SW480 (cell line): ENCODE measurements around the gene NPIPB4.
A peak's percentile ranks its signal among the peaks of the same experiment; 100 is the strongest.
"Not testable (repeated sequence)": the region's sequence is repeated elsewhere in the genome, so short reads cannot be mapped to it uniquely, and the experiment has no call there.

Experiments used
- DNase-seq: peaks from one replicate; pipeline ENCODE4 v3.0.0-alpha.2; 2016; ENCODE audit warnings: low spot score

Gene NPIPB4

DNA sequence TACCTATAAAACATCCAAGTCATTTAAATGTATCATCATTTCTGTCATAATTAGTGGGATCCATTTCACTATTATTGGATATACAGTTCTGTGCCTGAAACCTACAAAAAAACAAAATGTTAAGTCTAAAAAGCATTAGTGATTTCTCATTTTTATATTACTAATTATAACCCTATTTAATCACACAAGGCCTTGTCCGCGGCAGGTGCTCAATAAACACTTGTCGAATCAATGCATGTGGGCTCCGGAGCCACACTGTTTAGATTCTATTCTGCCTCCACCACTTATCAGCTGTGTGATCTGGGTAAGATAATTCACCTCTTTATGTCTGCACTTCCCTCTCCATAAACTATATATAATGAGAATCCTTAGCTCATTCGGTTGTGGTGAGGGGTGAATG lies at the start of gene NPIPB4:
Gene NPIPB4, minus strand, starts transcription at position 101 of the 400 bp plus-strand sequence. CDS start 378 bp downstream, outside the sequence.
- DNase-seq, result not testable (repeated sequence)

DNA sequence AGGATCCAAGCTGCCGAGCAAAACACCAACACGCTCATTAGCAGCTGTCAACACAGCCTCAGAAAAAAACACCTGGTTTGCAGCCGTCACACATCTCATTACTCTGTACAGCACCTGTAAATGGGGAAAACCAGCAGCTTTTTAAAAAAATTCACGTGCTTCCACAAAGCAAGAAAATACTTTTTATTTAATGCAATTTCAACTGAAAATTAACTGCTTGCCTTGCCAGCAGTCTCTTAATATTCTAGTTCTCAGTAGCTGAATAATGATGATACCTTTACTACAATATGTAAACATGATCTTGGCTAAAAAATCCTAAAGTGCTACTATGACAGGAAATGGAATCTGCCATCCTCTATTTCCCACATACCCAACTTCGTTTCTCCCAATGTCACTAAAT lies 41.4 kb upstream of the NPIPB4 start:
- DNase-seq, result not testable (repeated sequence)

DNA sequence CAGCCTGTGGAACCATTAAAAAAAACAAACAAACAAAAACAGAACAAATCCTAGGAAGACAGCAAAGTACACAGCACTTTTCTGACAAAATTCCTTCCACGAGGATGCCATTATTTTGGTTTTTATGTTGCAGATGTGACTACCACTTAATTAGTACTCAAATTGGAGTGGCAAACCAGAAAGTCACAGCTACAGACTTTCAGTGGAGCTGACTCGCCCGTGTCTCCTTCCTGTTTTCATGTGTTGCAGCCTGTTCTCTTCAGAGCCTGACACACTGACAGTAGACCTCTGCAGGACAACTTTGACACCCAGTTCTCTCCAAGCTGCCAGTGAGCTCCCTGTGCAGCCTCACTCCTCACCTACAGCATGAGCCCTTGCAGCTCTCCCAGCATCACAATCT lies 24.4 kb upstream of the NPIPB4 start:
- not testable (repeated sequence) for DNase-seq

DNA sequence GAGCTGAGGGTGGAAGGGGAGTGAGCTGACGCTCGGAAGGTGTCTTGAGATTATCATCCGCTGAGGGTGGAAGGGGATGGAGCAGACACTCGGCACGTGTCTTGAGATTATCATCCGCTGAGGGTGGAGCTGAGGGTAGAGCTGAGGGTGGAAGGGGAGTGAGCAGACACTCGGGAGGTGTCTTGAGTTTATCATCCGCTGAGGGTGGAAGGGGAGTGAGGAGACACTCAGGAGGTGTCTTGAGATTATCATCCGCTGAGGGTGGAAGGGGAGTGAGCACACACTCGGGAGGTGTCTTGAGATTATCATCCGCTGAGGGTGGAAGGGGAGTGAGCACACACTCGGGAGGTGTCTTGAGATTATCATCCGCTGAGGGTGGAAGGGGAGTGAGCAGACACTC lies 20.4 kb downstream of the NPIPB4 start:
- DNase-seq, result not testable (repeated sequence)

DNA sequence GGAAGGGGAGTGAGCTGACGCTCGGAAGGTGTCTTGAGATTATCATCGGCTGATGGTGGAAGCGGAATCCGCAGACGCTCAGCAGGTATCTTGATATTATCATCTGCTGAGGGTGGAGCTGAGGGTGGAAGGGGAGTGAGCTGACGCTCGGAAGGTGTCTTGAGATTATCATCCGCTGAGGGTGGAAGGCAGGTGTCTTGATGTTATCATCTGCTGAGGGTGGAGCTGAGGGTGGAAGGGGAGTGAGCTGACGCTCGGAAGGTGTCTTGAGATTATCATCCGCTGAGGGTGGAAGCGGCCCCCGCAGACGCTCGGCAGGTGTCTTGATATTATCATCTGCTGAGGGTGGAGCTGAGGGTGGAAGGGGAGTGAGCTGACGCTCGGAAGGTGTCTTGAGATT lies 21.2 kb downstream of the NPIPB4 start:
- not testable (repeated sequence) for DNase-seq

DNA sequence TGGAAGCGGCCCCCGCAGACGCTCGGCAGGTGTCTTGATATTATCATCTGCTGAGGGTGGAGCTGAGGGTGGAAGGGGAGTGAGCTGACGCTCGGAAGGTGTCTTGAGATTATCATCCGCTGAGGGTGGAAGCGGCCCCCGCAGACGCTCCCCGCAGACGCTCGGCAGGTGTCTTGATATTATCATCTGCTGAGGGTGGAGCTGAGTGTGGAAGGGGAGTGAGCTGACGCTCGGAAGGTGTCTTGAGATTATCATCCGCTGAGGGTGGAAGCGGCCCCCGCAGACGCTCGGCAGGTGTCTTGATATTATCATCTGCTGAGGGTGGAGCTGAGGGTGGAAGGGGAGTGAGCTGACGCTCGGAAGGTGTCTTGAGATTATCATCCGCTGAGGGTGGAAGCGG lies 21.8 kb downstream of the NPIPB4 start:
- DNase-seq, result not testable (repeated sequence)

DNA sequence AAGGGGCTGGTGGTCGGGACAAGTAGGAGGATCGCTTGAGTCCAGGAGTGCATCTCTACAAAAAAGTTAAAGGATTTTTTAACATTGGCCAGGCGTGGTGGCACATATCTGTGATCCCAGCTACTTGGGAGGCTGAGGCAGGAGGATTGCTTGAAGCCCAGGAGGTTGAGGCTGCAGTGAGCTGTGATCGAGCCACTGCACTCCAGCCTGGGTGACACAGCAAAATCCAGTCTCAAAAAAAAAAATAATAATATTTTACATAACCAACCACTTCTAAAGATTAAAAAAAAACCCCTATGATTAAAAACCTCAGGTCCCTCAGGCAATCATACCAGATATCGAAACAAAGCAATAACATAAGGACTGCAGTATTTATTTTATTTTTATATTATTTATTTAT lies 23.3 kb downstream of the NPIPB4 start:
- not testable (repeated sequence) for DNase-seq

DNA sequence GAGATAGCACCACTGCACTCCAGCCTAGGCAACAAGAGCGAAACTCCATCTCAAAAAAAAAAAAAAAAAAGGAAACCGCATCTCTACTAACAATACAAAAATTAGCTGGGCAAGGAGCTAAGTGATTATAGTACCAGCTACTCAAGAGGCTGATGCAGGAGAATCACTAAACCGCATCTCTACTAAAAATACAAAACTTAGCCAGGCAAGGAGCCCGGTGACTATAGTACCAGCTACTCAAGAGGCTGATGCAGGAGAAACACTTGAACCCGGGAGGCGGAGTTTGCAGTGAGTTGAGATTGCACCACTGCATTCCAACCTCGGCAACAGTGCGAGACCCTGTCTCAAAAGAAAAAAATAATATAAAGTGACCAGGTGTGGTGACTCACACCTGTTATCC lies 27.6 kb downstream of the NPIPB4 start:
- not testable (repeated sequence) for DNase-seq

DNA sequence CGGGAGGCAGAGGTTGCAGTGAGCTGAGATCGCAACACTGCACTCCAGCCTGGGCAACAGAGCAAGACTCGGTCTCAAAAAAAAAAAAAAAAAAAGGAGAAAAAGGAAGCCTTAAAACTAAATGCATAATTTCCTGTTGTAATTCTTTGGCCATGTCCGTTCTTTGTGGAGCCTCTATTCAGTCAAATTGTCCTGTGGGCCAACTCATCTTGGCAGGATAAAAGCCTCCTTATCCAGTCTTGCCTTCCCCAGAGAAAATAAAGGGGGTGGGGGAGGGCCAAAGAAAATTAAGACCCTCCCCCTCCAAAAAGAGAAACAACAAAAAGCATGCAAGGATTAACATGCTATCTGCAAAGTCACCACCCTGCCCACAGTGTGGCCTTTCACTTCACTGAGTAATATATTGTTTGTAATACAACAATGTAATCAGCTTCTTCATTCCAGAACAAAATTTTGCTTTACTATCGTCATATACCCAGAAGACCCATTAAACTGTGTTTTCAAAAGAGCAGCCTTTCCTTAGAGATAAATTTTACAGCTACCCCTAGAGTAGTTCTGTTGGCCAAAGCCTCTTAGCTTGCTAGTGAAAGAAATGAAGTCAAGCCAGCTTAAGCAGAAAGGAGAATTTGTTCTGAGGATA lies 31.4 kb downstream of the NPIPB4 start:
- not testable (repeated sequence) for DNase-seq

DNA sequence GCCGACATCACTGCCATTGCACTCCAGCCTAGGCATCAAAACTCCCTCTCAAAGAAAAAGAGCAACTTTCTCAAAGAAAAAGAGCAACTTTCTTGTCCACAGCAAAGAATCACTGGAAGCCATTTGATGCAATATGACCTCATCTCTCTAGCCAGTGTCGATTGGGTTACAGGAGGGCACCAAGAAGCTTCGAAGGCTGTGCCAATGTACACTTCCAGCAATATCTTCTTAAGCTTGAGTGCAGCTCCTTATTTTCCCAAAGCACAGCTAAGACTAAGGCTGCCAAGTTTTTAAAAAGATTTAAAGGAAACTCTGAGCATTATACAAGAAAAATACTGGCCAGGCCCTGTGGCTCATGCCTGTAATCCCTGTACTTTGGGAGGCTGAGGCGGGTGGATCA lies 32.0 kb downstream of the NPIPB4 start:
- not testable (repeated sequence) for DNase-seq

DNA sequence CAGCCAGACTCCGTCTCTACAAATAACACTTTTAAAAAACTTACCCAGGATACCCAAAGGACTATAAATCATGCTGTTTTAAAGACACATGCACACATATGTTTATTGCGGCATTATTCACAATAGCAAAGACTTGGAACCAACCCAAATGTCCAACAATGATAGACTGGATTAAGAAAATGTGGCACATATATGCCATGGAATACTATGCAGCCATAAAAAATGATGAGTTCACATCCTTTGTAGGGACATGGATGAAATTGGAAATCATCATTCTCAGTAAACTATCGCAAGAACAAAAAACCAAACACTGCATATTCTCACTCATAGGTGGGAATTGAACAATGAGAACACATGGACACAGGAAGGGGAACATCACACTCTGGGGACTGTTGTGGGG lies 34.3 kb downstream of the NPIPB4 start:
- not testable (repeated sequence) for DNase-seq

DNA sequence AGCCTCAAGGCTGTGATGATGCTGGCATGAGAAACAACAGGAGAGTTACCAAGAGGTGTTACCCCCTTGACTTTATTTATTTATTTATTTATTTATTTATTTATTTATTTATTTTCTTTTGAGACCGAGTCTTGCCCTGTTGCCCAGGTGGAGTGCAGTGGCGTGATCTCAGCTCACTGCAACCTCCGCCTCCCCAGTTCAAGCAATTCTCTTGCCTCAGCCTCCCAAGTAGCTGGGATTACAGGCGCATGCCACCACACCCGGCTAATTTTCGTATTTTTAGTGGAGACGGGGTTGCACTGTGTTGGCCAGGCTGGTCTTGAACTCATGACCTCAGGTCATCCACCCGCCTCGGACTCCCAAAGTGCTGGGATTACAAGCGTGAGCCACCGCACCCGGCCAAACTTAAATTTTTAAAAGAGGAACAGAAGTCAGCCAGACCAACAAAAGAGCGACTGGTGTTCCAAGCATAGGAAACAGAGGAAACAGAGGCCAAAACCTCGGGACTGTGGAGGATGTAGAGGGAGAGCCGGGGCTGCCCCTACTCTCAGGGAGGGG lies 36.6 kb downstream of the NPIPB4 start:
- DNase-seq, result peak; percentile 5

DNA sequence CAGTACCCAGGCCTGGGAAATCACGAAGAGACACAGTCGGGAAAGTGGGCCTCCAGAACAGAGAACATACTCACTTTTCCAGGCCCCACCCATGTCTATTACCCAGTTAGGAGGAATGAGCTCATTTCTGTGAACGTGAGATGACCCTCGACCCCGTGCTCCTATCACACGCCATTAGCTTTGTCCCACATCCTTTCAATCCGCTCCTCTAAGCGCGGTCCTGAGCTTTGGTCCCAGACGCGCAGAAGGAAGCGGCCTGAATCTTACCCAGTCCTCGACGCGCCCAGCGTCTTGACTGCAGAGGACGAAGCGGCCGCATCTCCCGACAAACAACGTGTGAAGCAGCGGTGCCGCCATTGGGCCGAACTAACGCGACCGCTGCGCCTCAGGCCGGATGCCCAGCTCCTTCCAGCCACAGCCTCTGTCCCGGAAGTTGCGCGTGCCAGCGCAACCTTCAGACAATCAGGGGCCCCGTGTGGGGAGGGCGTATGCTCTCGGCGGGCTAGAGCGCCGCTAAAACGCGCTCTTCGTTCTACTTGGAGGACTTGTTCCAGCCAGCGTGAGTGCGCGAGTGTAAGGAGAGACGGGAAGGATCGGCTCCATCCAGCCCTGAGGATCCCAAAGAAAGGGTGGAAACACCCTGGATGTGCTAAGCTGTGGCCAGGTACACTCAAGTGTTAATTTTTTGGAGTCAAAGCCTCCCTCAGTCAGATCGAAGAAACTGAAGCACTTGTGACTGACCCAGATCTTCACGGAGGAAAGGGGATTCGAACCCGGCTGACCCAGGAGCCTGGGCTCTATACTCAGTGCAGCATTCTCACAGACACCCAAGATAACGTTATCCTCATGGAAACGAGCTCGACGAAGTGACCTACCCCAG lies 37.3 kb downstream of the NPIPB4 start:
- DNase-seq, result peak; percentile 82

DNA sequence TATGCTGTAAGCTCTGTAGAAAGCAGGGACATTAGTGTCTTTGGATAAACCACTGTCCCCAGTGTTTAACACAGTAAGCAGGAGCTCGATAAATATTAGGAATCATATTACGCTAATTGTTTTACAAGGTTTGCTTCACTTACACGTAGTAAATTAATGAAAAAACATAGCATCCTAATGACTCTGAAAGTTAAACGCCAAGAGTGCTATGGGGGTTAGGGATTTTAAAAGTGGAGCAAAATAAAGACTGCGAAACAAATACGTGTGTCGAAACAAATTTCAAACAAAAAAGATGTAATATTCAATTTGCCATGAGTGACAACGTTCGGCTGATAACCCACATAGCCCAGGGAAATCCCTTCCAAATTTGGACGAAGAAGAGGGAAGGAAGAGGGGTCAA lies 37.9 kb downstream of the NPIPB4 start:
- DNase-seq, result not testable (repeated sequence)

DNA sequence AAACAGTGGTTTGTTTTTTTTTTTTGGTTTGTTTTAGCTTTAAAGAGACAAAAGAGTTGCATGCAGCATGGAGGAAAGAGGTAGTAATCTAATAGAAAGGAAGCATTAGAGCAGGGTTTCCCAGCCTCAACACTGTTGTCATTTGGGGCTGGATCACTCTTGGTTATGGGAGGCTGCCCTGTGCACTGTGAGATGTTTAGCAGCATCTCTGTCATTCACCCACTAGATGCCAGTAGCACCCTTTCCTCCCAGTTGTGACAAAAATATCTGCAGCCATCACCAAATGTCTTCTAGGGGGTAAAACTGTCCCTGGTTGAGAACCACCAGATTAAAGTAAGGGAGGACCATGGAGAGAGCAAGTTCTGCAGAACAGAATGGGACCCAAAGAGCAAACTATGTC lies 40.5 kb downstream of the NPIPB4 start:
- DNase-seq, result not testable (repeated sequence)

DNA sequence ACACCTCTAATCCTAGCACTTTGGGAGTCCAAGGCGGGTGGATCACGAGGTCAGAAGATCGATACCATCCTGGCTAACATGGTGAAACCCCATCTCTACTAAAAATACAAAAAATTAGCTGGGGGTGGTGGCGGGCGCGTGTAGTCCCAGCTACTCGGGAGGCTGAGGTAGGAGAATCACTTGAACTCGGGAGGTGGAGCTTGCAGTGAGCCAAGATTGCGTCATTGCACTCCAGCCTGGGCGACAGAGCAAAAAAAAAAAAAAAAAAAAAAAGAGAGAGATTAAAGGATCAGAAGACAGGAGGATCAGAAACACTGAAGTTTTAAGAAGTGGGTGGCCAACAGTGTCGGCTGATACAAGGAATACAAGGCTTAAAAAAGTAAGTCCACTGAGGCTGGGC lies 41.9 kb downstream of the NPIPB4 start:
- not testable (repeated sequence) for DNase-seq

DNA sequence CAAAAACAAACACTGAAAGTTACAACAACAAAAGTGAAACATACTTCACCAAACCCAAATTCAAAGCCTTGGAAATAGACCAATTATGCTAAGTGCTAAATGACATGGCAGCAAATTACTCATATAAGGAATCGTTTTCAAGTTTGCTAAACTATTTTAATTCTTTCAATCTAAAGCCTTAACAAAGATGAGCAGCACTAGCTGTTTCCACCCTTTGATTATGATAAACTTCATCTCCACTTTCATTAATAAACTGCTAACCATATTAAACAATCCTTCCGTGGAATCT lies 55.2 kb downstream of the NPIPB4 start:
- DNase-seq, result not testable (repeated sequence)

DNA sequence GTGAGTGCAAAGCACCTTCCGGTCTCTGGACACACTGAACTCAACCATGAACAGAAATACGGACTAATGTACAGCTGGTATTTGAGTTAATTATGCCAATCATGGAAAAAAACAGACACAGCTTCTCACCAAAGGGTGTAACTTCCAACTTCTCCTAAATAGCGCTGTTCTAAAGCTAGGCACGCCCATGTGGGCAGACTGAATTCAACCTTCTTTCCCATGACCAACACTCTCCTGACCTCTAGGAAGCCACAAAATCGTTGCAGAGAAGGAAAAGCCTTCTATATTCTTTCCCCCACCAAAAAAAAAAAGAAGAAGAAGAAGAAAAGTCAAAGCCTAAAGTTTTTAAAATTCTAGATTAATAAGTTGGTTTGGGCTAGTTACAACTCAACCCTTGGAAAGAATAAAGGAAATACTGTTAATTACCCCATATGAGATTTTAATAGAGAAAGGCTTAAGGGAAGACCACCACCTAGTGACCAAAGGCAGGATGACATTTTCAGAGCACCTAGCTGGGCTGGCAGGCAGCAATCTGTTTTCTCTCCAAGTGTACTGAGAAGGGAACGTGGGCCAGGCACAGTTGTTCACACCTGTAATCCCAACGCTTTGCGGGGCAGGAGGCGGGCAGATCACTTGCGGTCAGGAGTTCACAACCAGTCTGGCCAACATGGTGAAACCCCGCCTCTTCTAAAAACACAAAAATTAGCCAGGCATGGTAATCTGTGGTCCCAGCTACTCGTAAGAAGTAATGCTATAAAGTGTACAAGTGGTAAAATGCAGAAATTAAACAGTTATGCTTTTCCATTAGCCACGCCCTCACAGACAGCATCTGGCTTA lies 55.8 kb downstream of the NPIPB4 start:
- peak; percentile 26 for DNase-seq

DNA sequence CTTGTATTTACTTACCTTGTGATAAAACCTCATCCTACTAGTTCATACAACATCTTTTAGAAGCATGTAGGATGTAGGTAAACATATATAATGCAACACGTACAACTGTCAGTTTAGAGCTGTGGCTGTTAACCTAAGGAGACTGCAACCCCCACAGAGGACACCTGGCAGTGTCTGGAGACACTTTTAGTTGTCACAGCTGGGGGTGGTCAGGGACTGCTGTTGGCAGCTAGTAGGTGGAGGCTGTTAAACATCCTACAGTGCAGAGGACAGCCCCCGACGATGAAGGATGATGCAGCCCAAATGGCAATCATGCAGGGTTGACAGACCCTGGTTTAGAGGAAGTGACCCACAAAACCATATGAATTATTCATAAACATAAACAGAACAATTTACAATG lies 59.0 kb downstream of the NPIPB4 start:
- not testable (repeated sequence) for DNase-seq

DNA sequence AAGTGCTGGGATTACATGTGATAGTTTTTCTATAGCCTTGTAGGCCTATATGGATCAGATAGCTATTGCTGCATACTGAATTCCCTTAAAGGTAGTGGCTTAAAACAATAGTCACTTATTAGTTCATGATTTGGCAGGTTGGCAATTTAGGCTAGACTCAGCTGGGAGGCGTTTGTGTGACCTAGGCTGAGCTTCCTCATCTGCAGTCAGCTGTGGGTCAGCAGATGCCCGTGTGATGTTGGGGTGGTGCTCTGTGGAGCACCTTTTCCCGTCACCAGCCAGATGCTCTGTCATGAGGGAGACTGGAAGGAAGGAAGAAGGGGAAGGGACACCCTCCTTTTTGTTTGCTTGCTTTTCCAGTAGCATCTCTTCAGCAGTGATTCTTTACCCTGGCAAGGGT lies 64.2 kb downstream of the NPIPB4 start:
- DNase-seq, result not testable (repeated sequence)

DNA sequence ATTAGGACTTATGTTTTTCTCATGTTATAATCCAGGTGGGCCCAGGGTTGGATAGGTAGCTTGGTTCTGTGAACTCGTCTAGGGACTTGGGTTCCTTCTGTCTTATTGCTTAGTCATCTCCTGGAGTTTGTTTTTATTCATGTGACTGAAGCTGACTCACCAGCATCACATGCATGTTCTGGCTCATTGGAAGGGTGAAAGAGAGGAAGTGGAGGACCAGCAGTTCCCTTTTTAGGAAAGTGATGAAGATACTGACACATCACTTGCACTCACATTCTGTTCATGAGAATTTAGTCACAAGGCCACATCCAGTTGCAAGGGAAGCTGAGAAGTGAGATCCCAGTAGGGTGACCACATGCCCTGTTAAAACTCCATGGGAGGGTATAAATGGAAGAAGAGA lies 67.0 kb downstream of the NPIPB4 start:
- DNase-seq, result not testable (repeated sequence)
